PFSK-1 (cell line): Measurements from ENCODE around the gene CHTOP.
A peak's percentile ranks its signal among the peaks of the same experiment; 100 is the strongest.

ENCODE experiments used
- FOXP2 ChIP-seq: optimal IDR thresholded peaks from 2 replicates; pipeline ENCODE3; 2011; ENCODE audit warnings: borderline replicate concordance, control low read depth, inconsistent platforms; ENCODE audit not compliant: insufficient read depth; ENCODE audit errors: extremely low read length, extremely low read depth
- POLR2AphosphoS5 ChIP-seq: IDR thresholded peaks from 2 replicates; pipeline ENCODE4 v1.6.1; 2012; ENCODE audit warnings: low read depth, mild to moderate bottlenecking, control low read depth, low read length, moderate library complexity
- SIN3A ChIP-seq: IDR thresholded peaks from 2 replicates; pipeline ENCODE4 v1.6.1; 2012; ENCODE audit warnings: mild to moderate bottlenecking, low read length, moderate library complexity, borderline replicate concordance; ENCODE audit not compliant: insufficient read depth
- TAF1 ChIP-seq: IDR thresholded peaks from 2 replicates; pipeline ENCODE4 v1.6.1; 2012; ENCODE audit warnings: low read length, control low read depth, borderline replicate concordance; ENCODE audit not compliant: insufficient read depth
- TF ChIP-seq, protein P1 (sequence below), 2 experiments: IDR thresholded peaks; 2 replicates each; pipeline versions ENCODE4 v1.6.1 to v1.8.0; 2011 to 2012; ENCODE audit warnings: low read depth in 2 of 2, low read length in 2 of 2, control low read depth in 1 of 2, inconsistent platforms in 1 of 2, mild to moderate bottlenecking in 1 of 2, moderate library complexity in 1 of 2; ENCODE audit not compliant: insufficient read depth in 1 of 2

The CHTOP gene

DNA sequence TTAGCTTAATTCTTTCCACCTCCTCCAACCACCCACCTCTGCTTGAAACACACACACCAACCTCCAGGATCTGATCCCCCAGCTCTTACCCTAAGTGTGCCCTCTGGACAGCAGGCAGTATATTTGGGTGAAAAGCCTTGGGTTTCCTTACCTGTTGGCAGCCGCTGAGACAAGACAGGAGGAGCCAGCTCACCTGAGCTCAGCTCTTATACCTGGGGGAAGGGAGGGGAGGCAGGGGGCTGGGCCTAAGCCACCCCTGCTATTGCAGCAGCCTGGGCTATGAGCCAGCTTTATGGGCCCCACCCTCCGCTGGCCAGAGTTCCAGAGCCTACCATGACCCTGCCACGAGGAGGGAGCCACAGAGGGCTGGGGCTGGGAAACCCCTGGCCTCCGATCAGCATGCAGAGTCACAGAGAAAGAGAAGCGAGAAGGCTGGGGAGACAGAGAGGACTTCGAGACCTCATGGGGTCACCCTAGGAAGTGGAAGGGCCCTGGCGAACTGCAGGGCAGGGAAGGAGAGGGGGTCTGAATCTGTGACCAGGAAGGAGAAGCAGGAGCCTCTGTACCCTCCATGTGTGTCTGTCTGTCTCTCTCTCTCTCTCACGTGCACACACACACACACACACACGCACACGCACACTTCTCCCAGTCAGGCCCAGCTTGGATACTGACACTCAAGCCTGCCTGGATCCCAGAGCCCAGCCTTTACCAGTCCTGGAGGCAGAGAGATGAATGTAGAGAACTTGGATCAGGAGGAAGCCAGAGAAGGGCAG is 17.5 kb upstream of the CHTOP start, which contains the start of gene S100A14:
S100A14 (minus strand) TSS at position 182 of the 773 bp plus-strand sequence. CDS start 467 bp downstream, outside the sequence.
- no peak for TF ChIP-seq FOXP2
- TF ChIP-seq TAF1, result no peak
- TF ChIP-seq, protein P1, sequence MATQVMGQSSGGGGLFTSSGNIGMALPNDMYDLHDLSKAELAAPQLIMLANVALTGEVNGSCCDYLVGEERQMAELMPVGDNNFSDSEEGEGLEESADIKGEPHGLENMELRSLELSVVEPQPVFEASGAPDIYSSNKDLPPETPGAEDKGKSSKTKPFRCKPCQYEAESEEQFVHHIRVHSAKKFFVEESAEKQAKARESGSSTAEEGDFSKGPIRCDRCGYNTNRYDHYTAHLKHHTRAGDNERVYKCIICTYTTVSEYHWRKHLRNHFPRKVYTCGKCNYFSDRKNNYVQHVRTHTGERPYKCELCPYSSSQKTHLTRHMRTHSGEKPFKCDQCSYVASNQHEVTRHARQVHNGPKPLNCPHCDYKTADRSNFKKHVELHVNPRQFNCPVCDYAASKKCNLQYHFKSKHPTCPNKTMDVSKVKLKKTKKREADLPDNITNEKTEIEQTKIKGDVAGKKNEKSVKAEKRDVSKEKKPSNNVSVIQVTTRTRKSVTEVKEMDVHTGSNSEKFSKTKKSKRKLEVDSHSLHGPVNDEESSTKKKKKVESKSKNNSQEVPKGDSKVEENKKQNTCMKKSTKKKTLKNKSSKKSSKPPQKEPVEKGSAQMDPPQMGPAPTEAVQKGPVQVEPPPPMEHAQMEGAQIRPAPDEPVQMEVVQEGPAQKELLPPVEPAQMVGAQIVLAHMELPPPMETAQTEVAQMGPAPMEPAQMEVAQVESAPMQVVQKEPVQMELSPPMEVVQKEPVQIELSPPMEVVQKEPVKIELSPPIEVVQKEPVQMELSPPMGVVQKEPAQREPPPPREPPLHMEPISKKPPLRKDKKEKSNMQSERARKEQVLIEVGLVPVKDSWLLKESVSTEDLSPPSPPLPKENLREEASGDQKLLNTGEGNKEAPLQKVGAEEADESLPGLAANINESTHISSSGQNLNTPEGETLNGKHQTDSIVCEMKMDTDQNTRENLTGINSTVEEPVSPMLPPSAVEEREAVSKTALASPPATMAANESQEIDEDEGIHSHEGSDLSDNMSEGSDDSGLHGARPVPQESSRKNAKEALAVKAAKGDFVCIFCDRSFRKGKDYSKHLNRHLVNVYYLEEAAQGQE (IDR thresholded peaks at IDR 0.05; ENCODE audit: insufficient read depth in 1 of 2, low read depth in 2 of 2, low read length in 2 of 2), result no peak
- TF ChIP-seq SIN3A, result no peak
- no peak for TF ChIP-seq POLR2AphosphoS5

DNA sequence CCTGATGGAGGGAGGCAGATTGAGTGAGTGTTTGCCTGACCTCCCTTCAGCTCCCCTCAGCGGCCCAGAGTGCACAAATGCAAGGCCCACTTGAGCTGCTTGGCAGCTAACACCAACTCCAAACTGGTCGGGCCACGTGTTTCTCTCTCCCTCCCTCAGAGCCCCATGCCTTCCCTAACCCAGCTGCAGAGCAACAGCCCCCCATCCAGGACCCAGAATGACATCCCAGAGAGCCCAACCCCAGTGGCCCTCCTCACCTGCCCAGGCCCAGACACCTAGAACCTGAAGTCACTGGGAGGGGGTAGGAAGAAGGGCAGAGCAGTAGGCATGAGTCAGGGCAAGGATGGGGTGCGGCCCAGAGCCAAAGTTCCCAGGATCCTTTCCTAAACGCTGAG is 17.0 kb upstream of the CHTOP start:
- TF ChIP-seq SIN3A, result no peak
- TF ChIP-seq FOXP2, result no peak
- TF ChIP-seq TAF1, result no peak
- TF ChIP-seq POLR2AphosphoS5, result no peak

DNA sequence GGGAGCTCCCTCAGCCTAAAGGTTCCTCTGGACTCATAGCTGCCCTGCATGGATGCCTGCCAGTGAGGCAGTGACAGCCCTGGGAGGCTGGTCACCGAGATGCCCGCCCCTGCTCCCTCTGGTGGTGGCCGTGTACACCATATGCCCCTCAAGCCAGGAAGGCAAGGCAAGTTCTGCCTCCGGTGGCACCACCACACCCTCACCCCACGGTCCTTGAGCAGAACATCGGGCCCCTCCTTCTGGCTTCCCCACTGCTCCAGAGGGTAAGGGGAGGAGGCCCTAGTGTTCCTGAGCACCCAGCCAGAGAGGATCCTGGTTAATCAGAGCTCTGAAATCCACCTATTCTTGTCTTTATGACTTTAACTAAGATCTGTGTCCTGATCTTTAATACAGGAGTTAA is 16.2 kb upstream of the CHTOP start:
- TF ChIP-seq FOXP2 (no peak), POLR2AphosphoS5 (peak; percentile 24; the same call in 1 of the 2 replicates)

DNA sequence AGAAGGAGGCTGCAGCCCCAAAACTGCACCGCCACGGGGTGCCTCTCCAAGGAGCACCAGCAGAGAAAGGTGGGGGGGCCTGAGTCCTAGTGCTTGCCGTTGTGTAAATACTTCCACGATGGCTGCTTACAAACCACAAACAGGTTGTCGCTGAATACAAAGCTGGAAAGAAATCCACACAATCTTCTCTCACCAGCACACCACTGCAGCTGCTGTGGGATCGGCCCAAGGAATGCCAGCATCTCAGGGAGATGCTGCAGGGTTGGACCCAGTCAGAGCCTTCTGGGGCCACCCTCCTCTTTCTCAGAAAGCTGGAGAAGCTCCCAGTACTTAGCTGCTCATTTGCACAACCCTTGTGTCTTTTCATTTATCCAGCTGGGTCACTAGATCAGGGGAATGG is 14.7 kb upstream of the CHTOP start:
- TF ChIP-seq, protein P1 (IDR thresholded peaks at IDR 0.05; ENCODE audit: insufficient read depth in 1 of 2, low read depth in 2 of 2, low read length in 2 of 2), result no peak
- TF ChIP-seq TAF1 (no peak), POLR2AphosphoS5 (no peak), SIN3A (no peak), FOXP2 (no peak)

DNA sequence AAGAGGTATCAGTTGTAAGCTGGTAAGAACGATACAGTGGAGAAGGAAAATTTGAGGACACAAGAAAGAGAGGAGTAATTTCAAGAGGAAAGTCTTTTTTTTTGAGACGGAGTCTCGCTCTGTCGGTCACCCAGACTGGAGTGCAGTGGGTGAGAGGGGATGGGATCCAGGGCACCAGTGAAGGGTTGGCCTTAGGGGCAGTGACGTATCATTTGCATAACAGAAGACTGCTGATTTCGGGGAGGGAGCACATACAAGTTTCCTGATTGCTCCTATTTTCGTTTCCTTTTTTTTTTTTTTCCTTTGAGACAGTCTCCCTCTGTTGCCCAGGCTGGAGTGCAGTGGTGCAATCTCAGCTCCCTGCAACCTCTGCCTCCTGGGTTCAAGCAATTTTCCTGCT is 10.8 kb upstream of the CHTOP start:
- TF ChIP-seq SIN3A, result no peak
- TF ChIP-seq FOXP2, result no peak
- no peak for TF ChIP-seq POLR2AphosphoS5
- TF ChIP-seq TAF1, result no peak
- TF ChIP-seq, protein P1 (IDR thresholded peaks at IDR 0.05; ENCODE audit: insufficient read depth in 1 of 2, low read depth in 2 of 2, low read length in 2 of 2), result no peak

DNA sequence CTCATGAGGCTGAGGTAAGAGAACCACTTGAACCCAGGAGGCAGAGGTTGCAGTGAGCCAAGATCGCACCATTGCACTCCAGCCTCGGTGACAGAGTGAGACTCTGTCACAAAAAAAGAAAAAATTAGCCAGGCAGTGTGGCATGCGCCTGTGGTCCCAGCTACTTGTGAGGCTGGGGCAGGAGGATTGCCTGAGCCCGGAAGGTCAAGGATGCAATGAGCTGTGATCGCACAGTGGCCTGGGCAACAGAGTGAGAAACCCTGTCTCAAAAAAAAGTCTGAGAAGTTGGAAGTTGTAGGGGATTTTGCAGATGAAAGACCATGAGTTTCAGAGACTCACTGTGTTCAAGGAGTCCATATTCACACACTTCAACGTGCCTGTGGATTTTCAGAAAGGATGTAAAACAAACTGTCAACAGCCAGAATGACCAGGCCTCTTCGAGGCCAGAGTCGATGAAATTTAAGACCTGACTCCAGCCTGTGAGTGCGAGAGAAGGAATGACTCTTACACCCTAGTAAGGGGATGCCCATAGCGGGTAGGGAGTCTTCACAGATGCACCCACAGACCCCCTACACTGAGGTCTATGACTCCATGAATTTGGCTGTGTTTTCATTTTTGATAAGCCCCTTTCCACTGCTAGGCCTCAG is 8.8 kb upstream of the CHTOP start:
- TF ChIP-seq POLR2AphosphoS5, result no peak
- TF ChIP-seq SIN3A, result no peak
- TF ChIP-seq, protein P1 (IDR thresholded peaks at IDR 0.05; ENCODE audit: insufficient read depth in 1 of 2, low read depth in 2 of 2, low read length in 2 of 2), result no peak
- TF ChIP-seq TAF1, result no peak
- TF ChIP-seq FOXP2, result no peak
